Measurements from ENCODE around the gene KCTD11. TPM values are rescaled to one million over a fixed set of nuclear protein-coding genes. Genes with fewer than 3 reads are reported as not detected.
A peak's percentile ranks its signal among the peaks of the same experiment; 100 is the strongest.

KCTD11 gene
- total and polyA plus RNA-seq, 2 of the 13 experiments (the other 11 are each of a cell fraction or from before 2014, with no cell fraction given) = 1.6 to 2.6 TPM

DNA sequence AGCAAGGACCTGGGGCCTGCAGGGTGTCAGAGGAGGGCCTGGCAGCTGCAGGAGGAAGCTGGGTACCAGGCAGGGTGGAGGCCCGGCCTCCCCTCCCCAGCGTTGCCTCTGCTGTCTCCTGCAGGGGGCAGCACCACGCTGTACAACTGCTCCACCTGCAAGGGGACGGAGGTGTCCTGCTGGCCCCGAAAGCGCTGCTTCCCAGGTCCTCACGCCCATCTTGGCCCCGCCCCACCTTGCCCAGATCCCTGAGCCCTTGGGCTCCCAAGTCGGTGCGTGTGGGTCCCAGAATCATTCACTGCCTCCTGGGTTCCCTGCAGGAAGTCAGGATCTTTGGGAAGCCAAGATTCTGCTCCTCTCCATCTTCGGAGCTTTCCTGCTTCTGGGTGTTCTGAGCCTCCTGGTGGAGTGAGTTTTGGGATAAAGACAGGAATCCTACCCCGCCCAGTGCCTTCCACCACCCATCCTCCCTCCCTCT lies 4.1 kb downstream of the KCTD11 start (continued):
- TF ChIP-seq SMC3 (IDR thresholded peaks at IDR 0.05; ENCODE audit: low read length) (peak; percentile 49; the same call in 1 of the 2 replicates), POGZ (CRISPR knock-in tag; IDR thresholded peaks at IDR 0.05) (0 out of 2 replicates have a peak, but pooled peaks have one; percentile 18), KLF12 (CRISPR knock-in tag; IDR thresholded peaks at IDR 0.05; ENCODE audit: borderline replicate concordance) (no peak), ZNF335 (CRISPR knock-in tag; IDR thresholded peaks at IDR 0.05) (no peak), KDM4B (CRISPR knock-in tag; IDR thresholded peaks at IDR 0.05) (0 out of 2 replicates have a peak, but pooled peaks have one; percentile 52), UBTF (CRISPR knock-in tag; IDR thresholded peaks at IDR 0.05) (peak; percentile 33; the same call in 1 of the 2 replicates), CREM (IDR thresholded peaks at IDR 0.05) (no peak), CREM (CRISPR knock-in tag; IDR thresholded peaks at IDR 0.05) (no peak), FIP1L1 (IDR thresholded peaks at IDR 0.05; ENCODE audit: borderline replicate concordance, insufficient read depth, low read depth, low read length) (no peak), ZNF629 (CRISPR knock-in tag; conservative IDR thresholded peaks at IDR 0.05) (no peak), DNMT1 (CRISPR knock-in tag; IDR thresholded peaks at IDR 0.05) (0 out of 2 replicates have a peak, but pooled peaks have one; percentile 22), NR3C1 (CRISPR knock-in tag; IDR thresholded peaks at IDR 0.05) (no peak), RORA (CRISPR knock-in tag; IDR thresholded peaks at IDR 0.05) (no peak), AHR (CRISPR knock-in tag; IDR thresholded peaks at IDR 0.05) (0 out of 2 replicates have a peak, but pooled peaks have one; percentile 50), RARA (CRISPR knock-in tag; IDR thresholded peaks at IDR 0.05) (no peak), ZNF280B (CRISPR knock-in tag; IDR thresholded peaks at IDR 0.05; ENCODE audit: borderline replicate concordance) (peak; percentile 71; the same call in 1 of the 2 replicates), GATAD1 (CRISPR knock-in tag; IDR thresholded peaks at IDR 0.05) (0 out of 2 replicates have a peak, but pooled peaks have one; percentile 46), CBX1 (IDR thresholded peaks at IDR 0.05; ENCODE audit: low read depth) (peak; percentile 74), FOSL1 (CRISPR knock-in tag; IDR thresholded peaks at IDR 0.05; ENCODE audit: borderline replicate concordance) (no peak), WIZ (CRISPR knock-in tag; IDR thresholded peaks at IDR 0.05) (no peak), TFDP2 (CRISPR knock-in tag; IDR thresholded peaks at IDR 0.05) (no peak), ARID5B (CRISPR knock-in tag; IDR thresholded peaks at IDR 0.05) (0 out of 2 replicates have a peak, but pooled peaks have one; percentile 9), ZC3H13 (CRISPR knock-in tag; IDR thresholded peaks at IDR 0.05) (no peak), MTF1 (CRISPR knock-in tag; IDR thresholded peaks at IDR 0.05) (no peak)
